ENCODE measurements around the gene OSBPL7. TPM values are rescaled to one million over a fixed set of nuclear protein-coding genes. Genes with fewer than 3 reads are reported as not detected.
A peak's percentile ranks its signal among the peaks of the same experiment; 100 is the strongest.

Gene OSBPL7
- total RNA-seq, 1 experiment from 2014 or later: 20.5 TPM

GRCh38 chr17:47823519-47823918 lies 1.9 kb upstream of the OSBPL7 start:
- no peak for ATAC-seq
- intact Hi-C loops (cut with micrococcal nuclease): no loop called here

More at GRCh38 chr17:47823519-47823918, 1.9 kb upstream of the OSBPL7 start:
- no peak overlapping the region for H3K27ac ChIP-seq (ENCODE audit: low read depth, low read length)
- RAD21 ChIA-PET (ENCODE audit: low non-redundant PET in 1 of 2, low total read pairs in 2 of 2, uncharacterized antibody in 2 of 2, unreplicated experiment in 2 of 2): no interaction called here
- no peak overlapping the region for H3K9ac ChIP-seq (ENCODE audit: low read length)
- POLR2A ChIA-PET: no interaction called here
- H2AFZ ChIP-seq (ENCODE audit: low read depth, low read length, poor library complexity, severe bottlenecking): no peak overlapping the region
- CTCF ChIA-PET: interaction anchor here (2.6 kb wide), 1 partner anchor 7 kb away, joined by 23 read pairs; the partner anchor contains the start of genes LRRC46 and MRPL10
- no peaks in the 10 kb centered on the region for H3K9me2 ChIP-seq (ENCODE audit: insufficient read depth)
- H4K20me1 ChIP-seq (ENCODE audit: insufficient read depth): no peaks in the 10 kb centered on the region
- no peak overlapping the region for H3K4me2 ChIP-seq (ENCODE audit: low read length)
- no peak for DNase-seq (ENCODE audit: low read depth, low spot score)
- H3K9me3 ChIP-seq (ENCODE audit: control insufficient read depth in 1 of 2, insufficient read depth in 1 of 2, low read depth in 1 of 2, low read length in 2 of 2): no peaks in the 10 kb centered on the region
- TF ChIP-seq RAD21 (IDR thresholded peaks at IDR 0.05; ENCODE audit: low read depth) (no peak), EGR1 (IDR thresholded peaks at IDR 0.05; ENCODE audit: low read depth) (no peak), JUND (IDR thresholded peaks at IDR 0.05) (no peak), MAX (IDR thresholded peaks at IDR 0.05) (no peak), YY1 (IDR thresholded peaks at IDR 0.05; ENCODE audit: extremely low read depth, insufficient replicate concordance, low read depth, low read length) (no peak), CEBPB (IDR thresholded peaks at IDR 0.05; ENCODE audit: low read depth) (no peak), POLR2A (IDR thresholded peaks at IDR 0.05; ENCODE audit: borderline replicate concordance, extremely low read depth, insufficient read depth, insufficient read length) (no peak), POLR2AphosphoS5 (IDR thresholded peaks at IDR 0.05; ENCODE audit: low read depth, low read length) (no peak), EZH2 (IDR thresholded peaks at IDR 0.05) (no peak), TCF7L2 (IDR thresholded peaks at IDR 0.05; ENCODE audit: borderline replicate concordance, extremely low read depth, insufficient read depth, insufficient read length) (no peak), REST (IDR thresholded peaks at IDR 0.05; ENCODE audit: low read depth) (no peak)
- TF ChIP-seq, protein P1, sequence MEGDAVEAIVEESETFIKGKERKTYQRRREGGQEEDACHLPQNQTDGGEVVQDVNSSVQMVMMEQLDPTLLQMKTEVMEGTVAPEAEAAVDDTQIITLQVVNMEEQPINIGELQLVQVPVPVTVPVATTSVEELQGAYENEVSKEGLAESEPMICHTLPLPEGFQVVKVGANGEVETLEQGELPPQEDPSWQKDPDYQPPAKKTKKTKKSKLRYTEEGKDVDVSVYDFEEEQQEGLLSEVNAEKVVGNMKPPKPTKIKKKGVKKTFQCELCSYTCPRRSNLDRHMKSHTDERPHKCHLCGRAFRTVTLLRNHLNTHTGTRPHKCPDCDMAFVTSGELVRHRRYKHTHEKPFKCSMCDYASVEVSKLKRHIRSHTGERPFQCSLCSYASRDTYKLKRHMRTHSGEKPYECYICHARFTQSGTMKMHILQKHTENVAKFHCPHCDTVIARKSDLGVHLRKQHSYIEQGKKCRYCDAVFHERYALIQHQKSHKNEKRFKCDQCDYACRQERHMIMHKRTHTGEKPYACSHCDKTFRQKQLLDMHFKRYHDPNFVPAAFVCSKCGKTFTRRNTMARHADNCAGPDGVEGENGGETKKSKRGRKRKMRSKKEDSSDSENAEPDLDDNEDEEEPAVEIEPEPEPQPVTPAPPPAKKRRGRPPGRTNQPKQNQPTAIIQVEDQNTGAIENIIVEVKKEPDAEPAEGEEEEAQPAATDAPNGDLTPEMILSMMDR (IDR thresholded peaks at IDR 0.05 in 2 of 3, conservative IDR thresholded peaks at IDR 0.05 in 1 of 3; ENCODE audit: borderline replicate concordance in 1 of 3, insufficient read depth in 1 of 3, low read depth in 2 of 3, low read length in 2 of 3): no peak
- H3K4me3 ChIP-seq (replicated peaks in 1 of 2; ENCODE audit: low read depth in 1 of 2, low read length in 2 of 2): no peak overlapping the region
- H3K36me3 ChIP-seq (ENCODE audit: control insufficient read depth in 1 of 2, insufficient read depth in 2 of 2, low read length in 2 of 2): peaks cover 27 to 33% of the 10 kb centered on the region in 2 experiments
- H3K79me2 ChIP-seq (ENCODE audit: insufficient read depth, low read length): peaks cover 5% of the 10 kb centered on the region
- peaks cover 16 to 27% of the 10 kb centered on the region in 2 experiments for H3K4me1 ChIP-seq (ENCODE audit: control insufficient read depth in 1 of 2, insufficient read depth in 2 of 2, low read length in 2 of 2)
- BruUV-seq (replicated peaks): TSS peak; percentile 30
- H3K27me3 ChIP-seq (ENCODE audit: insufficient read depth, low read length): no peaks in the 10 kb centered on the region

All from HCT116 (cell line).